Iris pigment epithelial cell (primary cell): ENCODE data around the gene SMARCD1.
A peak's percentile ranks its signal among the peaks of the same experiment; 100 is the strongest.

ENCODE experiments used
- DNase-seq: peaks from one replicate; pipeline ENCODE4 v3.0.0-alpha.2; 2011; ENCODE audit warnings: low read depth

The SMARCD1 gene

DNA sequence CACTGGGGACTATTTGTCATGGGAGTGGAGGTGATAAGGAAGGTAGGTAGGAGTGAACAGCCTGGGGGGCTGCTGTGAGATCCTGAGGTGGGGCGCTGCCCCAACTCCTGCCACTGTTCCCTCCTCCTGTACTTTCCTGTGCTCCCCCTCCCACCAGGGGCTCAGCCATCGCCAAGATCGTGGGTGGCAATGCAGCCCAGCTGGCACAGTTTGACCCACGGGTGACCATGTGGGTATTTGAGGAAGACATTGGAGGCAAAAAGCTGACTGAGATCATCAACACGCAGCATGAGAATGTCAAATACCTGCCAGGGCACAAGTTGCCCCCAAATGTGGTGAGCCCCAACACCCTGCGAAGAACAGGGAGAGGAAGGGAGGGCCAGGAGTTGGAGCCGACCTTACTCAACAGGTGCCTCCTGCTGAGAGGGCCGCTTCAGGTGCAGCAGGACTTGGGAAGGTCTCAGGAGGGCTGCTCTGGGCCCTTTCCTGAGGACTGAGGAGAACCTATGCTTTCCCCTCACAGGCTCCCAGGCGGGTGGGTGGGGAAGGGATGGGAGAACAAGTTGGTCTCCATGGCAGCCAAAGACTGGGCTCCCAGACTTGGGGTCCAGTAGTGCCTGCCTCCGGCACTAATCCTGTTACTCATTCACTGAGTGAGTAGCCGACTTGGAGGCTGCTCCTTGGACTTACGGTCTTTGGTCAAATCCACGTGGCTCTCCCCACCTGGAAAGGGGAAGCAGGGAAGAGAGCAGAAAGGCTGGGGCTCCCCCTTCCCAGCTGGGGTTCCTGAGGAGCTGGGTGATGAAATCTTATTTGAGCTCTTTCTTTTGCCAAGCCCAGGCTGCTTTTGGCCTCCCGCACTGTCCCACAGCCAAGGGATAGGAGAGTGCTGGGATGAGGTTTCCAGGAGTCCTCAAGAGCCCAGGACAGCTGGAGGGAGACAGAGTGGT, 19.6 kb downstream of the SMARCD1 start:
- no peak for DNase-seq

DNA sequence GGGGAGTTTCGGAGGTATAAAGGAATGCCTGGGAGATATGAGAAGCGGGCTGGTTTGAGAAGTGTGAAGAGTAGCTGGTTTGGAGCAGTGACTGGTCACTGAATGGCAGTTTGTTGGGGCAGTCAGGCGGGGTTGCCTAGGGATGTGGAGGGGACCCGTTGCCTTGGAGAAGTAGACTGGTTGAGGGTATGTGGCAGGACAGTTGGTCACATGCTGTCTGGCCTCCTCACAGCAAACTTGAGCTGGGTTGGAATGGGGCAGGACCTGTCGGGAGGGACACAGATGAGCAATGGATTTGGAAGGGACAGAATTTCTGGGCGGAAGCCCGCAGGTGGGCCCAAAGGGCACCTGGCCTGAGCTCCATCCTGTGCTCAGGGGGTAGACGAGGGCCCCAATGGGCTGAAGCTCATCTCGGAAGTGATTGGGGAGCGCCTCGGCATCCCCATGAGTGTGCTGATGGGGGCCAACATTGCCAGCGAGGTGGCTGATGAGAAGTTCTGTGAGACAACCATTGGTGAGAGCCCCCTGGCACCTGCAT, 20.8 kb downstream of the SMARCD1 start:
- no peak for DNase-seq

DNA sequence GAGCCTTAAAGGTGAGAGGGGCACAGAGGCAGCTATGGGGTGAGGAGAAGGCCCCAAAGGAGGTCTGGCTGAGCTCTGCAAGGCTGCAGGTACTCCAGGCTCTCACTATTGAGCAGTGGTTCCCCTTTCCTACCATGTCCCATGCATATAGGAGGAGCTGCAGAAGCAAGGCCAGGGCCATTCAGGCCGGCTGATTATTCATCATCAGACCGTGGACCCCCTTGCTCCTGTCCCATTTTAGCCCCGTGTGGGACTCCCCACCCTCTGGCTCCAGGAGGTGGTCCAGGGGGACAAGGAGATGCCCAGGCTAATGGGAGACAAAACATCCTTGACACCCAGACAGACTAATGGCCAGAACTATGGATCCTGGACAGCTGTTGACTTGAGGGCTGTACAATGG, 21.8 kb downstream of the SMARCD1 start:
- no peak for DNase-seq

DNA sequence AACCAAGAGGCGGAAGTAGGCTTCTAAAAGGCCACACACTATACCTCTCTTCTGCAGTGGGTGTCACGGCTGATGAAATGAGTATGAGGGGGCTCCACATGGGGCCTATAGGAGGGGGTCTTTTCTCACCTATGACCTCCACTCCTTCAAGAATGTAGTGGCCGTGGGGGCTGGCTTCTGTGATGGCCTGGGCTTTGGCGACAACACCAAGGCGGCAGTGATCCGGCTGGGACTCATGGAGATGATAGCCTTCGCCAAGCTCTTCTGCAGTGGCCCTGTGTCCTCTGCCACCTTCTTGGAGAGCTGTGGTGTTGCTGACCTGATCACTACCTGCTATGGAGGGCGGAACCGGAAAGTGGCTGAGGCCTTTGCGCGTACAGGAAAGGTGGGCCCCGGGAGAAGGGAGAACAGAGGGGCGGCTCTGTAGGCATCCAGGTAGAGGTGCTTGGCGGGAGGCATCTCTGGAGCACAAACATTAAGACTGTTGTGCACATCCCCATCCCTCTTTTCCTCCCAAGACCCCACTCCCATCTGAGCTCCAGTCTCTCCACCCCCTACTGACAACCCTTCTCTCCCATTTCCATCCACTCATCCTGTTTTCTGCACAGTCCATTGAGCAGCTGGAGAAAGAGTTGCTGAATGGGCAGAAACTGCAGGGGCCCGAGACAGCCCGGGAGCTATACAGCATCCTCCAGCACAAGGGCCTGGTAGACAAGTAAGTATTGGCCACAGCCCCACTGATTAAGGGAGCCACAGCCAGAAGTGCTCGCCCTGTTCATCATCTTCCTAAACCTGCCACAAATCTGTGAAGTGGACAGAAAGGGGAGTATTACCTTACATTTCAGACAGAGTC, 22.5 kb downstream of the SMARCD1 start:
- DNase-seq = no peak

DNA sequence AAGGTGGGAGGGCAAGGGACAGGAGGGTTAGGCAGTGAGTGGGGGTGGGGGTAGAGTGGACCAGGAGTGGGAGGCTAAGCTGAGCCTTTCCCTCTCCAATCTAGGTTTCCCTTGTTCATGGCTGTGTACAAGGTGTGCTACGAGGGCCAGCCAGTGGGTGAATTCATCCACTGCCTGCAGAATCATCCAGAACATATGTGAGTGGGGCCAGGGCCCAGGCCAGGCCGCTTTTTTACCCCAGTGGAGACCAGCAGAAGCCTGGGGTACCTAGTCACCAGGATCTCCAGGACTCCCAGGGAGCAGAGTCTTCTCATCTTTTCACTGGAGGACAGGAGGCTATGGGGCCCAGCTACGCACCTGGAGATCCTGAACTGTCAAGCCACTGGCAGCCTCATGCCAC, 24.2 kb downstream of the SMARCD1 start:
- no peak for DNase-seq

DNA sequence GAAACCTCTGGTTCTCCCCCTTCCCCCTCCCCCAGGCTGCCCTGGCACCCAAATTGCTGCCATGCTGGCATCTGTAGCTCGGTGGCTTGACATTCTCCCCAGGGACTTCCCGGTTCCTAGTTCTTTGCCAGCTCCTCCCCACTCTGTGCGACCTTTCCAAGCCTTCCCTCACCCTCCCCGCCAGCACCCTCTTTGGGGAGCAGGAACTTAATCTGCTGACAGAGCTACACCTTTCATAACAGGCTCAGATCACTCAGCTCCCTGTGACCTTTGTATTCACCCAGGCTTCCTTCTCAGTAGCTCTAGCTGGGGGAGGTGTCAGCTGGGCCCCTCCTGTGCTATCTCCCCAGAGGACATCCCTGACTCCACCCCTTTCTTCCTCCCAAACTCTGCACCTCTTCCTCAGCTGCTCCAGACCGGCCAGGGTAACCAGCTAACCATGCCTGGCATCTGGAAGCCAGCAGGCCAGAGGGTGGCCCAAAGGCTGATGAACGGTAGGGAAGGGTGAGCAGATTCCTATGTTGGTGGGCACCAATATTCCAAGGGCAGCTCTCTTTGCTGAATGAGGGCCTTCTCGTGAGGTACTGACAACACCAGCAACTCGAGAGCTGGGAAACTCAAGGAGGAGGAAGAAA, 25.1 kb downstream of the SMARCD1 start:
- DNase-seq = no peak

DNA sequence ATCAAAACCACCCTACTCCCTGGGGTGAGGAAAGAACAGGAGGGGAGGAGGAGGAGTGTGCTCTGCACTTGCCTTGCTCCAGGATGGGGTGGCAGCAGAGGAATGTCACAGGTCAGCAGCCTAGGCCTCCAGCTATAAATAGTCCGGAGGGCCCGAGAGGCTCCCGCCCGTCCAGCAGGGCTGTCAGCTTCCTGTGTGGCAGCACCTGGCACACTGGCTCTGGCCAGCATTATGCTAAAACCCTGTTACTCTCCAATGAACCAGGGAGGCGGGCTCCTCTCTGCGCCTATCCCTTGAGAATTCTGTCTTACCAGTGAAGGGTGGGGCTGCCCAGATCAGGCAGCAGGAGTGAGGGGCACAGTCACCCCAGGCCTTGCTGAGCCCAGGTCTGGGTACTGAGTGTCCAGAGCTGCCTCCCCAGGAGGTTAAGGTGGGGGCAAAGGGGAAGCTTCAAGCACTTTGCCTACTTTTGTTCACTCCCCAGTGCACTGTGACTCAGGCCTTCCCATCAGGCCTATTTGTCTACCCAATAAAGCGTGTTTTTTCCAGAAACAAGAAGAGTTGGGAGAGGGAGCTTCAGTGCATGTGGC, 25.7 kb downstream of the SMARCD1 start:
- DNase-seq = peak; percentile 25

DNA sequence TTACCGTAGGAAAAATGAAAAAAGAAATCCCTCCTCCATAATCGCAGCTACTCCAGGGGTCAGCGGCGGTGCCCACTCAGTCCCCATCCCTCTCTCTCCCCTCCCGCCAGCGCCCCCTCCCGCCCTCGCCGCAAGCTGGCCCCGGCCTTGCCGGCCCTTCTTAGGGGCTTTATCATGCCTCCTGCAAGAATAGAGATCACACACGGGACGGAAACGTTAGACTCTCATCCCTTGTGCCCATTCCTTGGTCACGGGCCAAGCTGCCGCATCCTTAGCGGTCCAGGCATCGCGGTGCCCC, 26.2 kb downstream of the SMARCD1 start:
- no peak for DNase-seq

DNA sequence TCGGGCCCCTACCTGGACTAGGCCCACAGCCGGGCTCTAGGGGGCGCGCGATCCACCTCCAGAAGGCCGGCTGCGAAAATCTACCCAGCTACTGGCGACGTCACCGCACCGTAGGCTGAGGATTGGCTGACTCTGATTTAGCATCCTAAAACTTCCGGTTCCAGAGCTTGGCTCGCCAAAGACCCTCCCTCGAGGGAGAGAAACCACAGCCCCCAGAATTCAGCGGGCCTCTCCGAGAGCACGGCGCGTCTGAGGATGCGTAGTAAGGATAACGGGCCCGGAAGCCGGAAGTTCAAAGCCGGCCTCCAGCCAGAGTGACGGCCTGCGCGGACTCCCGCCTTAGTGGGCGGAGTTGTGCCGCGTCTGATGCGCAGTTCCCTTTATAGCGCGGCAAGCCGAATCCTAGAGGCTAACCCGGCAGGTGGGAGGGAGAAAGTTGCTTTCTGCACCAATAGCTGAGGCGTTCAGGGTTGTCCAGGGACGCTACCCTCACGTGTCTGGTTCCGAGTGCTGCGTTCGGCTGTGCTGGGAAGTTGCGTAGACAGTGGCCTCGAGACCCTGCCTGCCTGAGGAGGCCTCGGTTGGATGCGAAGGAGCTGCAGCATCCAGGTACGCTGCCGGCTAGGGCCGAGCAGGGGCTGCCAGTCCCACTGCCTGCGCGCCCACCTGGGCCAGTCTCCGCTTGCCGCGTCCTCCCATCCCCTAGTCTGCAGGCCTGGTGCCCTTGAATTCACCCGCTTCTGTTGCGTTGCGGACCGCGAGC, 26.7 kb downstream of the SMARCD1 start, which contains the start of gene COX14:
Gene COX14 (plus strand): TSS at position 544 of the 763 bp plus-strand sequence. CDS start 7,808 bp downstream, outside the sequence.
- peak; percentile 100 for DNase-seq

DNA sequence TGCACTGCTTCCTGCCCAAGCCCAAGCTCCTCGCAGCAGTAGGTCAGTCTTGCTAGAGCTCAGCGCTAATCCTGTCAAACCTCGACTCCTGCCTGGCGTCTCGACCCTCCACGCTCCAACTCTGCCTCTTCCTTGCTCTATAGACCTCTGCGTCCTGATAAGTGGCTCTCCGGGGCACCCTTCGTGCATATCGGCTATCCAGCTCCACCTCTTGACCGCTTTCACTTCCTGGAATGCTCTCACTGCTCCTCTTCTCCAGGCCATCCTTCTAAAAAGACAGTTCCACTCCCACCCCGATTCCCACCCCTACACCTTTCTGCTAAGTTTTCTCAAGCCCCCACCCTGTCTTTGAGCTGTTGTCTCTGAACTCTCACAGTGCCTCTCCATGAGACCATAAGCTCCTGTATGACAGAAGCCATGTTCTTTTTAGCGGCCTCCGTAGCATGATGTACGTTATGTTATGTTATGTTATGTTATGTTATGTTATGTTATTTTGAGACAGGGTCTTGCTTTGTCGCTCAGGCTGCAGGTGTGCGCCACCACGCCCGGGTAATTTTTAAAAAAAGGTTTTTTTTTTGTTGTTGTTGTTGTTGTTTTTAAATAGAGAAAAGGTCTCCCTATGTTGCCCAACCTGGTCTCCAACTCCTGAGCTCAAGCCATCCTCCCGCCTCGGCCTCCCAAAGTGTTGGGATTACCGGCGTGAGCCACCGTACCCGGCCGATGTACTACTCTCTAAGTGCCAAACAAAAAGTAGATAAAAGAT, 27.5 kb downstream of the SMARCD1 start:
- no peak for DNase-seq

DNA sequence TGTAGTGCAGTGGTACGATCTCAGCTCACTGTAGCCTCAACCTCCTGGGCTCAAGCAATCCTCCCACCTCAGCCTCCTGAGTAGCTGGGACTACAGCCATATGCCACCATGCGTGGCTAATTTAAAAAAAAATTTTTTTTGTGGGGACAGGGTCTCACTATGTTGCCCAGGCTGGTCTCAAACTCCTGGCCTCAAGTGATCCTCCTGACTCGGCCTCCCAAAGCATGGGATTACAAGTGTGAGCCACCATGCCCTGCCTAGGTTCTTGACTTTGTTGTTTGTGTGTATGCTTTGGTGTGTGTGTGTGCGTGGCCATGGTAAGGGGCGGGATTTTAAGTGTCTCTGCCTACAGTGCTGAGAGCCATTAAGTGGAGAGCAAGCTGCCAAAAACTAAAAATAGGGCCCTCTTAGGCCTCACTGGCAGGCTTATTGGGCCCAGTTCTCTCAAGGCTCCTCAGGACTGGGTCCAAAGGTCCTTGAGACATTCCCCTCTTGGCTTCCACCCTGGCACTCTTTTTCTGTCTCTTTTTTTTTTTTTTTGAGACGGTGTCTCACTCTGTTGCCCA, 32.0 kb downstream of the SMARCD1 start:
- DNase-seq = no peak

DNA sequence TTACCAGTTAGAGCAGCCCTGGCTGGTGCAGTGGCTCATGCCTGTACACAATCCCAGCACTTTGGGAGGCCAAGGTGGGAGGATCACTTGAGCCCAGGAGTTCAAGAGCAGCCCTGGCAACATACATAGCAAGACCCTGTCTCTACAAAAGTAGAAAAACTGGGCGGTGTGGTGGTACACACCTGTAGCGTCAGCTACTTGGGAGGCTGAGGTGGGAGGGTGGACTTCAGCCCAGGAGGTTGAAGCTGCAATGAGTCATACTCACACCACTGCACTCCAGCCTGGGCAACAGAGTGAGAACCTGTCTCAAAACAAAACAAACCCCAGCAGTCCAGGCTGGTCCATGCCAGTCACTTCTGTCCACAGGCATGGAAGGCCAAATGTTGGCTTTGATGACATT, 34.2 kb downstream of the SMARCD1 start:
- no peak for DNase-seq

DNA sequence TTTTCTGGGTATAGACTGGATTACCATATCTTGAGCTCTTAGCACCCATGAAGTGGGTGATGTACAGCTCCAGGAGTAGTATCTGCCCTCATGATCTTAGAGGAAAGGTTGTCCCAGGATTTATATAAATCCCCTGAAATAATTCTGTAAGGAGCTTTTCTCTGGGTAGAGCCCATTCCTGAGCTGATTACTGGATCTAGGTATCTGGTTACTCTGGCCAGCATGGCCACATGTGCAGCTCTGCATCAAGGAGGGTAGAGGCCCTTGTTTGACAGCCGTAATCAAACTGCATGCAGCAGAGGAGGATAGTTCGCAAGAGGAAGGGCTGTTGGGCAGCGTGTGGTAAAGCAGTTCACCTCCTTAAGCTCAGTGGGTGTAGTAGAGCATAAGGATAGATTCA, 35.4 kb downstream of the SMARCD1 start:
- no peak for DNase-seq

DNA sequence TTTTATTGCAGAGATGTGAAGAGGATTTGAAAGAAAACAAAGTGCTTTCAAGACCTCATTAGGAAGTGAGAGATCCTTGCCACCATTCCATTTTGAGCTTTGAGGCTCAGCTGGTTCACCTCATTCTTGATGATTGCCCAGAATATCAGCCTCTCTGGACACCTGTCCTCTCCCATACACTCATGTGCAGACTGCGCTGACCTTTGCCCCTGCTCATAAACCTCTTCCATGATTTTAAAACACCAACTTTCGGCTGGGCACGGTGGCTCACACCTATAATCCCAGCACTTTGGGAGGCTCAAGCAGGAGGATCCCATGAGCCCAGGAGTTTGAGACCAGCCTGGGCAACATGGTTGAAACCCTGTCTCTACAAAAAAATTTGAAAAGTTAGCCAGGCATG, 35.8 kb downstream of the SMARCD1 start:
- no peak for DNase-seq

DNA sequence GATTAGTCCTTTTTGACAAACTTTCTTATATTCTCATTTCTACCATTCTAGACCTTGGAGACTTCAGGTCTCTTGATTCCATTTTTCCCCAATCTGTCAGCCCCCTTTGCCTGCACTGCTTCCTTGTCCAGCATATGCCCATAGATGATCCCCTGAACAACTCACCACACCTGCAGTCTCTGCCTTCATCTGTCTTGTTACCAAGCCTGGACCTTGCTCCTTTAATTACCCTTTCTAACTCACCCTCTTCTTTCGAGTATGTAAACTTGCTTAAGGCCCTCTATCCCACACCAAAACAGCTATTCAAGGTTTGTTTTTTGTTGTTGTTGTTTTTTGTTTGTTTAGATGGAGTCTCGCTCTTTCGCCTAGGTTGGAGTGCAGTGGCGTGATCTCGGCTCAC, 36.5 kb downstream of the SMARCD1 start:
- DNase-seq = no peak

DNA sequence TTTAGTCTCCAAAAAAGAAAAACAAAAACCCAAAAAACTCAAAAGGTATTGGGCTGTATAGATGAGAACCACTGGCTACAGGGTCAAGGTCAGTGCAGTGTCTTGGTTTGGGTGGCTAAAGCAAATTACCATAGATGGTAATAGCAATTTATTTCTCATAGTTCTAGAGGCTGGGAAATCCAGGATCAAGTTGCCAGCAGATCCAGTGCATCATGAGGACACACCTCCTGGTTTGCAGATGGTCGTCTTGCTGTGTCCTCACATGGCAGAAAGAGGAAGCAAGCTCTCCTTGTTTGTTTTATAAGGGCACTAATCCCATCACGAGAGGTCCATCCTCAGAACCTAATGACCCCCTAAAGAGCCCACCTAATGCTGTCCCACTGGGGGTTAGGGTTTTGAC, 38.1 kb downstream of the SMARCD1 start:
- peak; percentile 22 for DNase-seq

DNA sequence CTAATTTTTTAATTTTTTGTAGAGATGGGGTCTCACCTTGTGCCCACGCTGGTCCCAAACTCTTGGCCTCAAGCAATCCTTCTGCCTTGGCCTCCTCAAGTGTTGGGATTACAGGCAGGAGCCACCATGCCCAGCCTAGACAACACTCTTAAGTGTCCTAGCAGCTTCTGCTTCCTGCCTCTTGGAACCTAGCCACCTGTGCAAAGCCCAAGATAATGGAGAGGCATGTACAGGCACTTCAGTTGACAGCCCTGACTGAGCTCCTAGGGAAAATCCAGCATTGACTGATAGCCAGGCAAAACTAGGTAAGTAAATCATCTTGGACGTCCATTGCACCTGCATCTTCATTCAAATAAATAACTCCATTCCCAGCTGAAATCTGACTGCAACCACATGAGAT, 42.4 kb downstream of the SMARCD1 start:
- no peak for DNase-seq

DNA sequence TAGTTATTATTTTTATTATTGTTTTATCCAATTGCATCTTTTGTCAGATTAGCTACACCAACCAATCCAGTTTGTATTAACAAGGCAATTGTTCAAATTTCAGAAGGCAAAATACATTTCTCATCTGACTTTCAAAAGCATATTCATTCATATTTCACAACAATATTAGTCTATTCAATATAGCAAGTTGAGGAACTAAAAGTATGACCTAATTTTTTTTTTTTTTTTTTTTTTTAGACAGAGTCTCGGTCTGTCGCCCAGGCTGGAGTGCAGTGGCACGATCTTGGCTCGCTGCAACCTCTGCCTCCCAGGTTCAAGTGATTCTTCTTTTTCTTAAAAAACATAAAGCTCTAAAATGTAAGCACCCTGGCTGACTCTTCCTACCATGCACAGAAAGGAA, 44.1 kb downstream of the SMARCD1 start:
- DNase-seq = no peak

DNA sequence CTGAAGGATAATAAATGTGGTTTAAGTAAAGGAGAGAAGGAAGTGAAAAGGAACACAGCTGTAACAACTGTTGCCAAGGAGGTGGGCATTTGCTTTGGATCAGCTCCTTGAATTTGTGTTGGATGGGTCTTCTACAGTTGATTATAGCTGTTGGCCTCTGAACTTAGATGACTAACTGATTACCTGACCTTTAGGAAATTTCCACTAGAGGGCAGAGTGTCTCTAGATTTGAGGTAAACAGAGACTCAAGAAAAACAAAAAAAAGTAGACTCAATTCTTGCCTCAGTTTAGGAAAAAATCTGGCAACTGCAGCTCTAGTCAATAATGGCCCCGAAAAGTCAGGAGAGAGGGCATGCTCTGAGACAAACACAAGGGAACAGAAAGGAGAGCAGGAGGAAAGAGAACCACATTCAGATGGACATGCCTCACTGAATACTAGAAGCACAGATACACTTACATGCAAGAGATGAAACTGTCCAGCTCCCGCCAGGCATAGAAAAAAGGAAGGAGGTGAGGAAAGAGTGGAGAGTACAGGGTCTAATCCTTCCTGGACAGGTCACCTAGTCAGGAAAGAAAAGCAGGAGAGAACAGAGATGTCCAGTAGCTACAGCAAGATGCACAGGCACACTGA, 47.5 kb downstream of the SMARCD1 start:
- DNase-seq = peak; percentile 18

DNA sequence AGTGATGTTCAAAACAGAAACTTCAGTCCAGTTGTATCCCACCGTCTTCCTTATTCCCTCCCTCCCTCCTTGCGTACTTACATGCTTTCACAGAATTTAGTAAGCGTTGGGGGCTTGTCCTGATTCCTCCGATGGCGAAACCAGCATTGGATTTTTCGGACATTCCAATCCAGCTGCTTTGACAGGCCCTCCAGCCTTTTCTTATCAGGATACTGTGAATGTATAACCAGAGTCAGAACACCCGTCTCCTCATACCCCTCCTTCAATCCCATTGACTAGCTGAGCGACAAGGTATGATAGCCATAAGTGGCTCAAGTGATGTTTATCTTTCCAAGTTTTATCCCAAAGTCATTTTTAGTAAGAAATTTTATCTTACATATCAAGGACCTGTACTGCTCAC, 57.9 kb downstream of the SMARCD1 start:
- no peak for DNase-seq
